Suppressor macrophage (primary cell): Measurements from ENCODE around the gene SART1.

Experiments
- DNase-seq, 4 experiments: peaks; one replicate each; pipeline ENCODE4 v3.0.0-alpha.2; 2020 to 2022
- total RNA-seq, 17 experiments: gene quantifications; one replicate each; lab custom pipeline; 2026; ENCODE audit warnings: mixed read lengths in 6 of 17, inconsistent platforms in 3 of 17; lab: John Stamatoyannopoulos, UW

SART1 gene, protein sequence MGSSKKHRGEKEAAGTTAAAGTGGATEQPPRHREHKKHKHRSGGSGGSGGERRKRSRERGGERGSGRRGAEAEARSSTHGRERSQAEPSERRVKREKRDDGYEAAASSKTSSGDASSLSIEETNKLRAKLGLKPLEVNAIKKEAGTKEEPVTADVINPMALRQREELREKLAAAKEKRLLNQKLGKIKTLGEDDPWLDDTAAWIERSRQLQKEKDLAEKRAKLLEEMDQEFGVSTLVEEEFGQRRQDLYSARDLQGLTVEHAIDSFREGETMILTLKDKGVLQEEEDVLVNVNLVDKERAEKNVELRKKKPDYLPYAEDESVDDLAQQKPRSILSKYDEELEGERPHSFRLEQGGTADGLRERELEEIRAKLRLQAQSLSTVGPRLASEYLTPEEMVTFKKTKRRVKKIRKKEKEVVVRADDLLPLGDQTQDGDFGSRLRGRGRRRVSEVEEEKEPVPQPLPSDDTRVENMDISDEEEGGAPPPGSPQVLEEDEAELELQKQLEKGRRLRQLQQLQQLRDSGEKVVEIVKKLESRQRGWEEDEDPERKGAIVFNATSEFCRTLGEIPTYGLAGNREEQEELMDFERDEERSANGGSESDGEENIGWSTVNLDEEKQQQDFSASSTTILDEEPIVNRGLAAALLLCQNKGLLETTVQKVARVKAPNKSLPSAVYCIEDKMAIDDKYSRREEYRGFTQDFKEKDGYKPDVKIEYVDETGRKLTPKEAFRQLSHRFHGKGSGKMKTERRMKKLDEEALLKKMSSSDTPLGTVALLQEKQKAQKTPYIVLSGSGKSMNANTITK
- total RNA-seq, result 20.2 to 89.5 (median 42.0) reads per million in 17 experiments

DNA sequence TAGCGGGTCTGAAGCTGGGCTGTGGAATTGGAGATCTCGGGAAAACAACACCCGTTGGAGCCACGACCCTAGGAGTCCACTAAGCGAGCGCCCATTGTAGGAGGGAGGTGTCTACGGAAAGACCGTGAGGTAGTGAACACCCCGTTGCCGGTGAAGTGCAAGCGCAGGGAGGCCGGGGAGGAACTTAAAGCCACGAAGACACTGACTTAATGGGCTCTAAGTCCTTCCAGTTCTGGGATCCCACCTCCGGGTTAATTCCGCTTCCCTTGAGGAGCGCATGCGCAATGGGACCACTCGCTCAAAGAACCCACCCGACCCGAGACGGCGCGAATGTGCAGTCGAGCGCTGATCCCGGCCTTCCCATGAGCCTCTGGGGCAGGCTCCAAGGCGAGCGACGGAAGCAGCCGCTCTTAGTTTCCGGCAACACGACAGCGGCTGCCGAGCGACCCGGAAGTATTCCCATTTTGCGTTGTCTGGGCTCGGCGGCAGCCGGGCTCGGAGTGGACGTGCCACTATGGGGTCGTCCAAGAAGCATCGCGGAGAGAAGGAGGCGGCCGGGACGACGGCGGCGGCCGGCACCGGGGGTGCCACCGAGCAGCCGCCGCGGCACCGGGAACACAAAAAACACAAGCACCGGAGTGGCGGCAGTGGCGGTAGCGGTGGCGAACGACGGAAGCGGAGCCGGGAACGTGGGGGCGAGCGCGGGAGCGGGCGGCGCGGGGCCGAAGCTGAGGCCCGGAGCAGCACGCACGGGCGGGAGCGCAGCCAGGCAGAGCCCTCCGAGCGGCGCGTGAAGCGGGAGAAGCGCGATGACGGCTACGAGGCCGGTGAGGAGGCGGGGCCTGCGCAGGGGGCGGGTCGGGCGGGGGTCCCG is at the start of gene SART1:
TSS of gene SART1 (plus strand) at position 468 of the 874 bp plus-strand sequence. CDS start at position 515, 47 bp downstream.
- peak; percentile 98 to 99 (median 99) for DNase-seq

DNA sequence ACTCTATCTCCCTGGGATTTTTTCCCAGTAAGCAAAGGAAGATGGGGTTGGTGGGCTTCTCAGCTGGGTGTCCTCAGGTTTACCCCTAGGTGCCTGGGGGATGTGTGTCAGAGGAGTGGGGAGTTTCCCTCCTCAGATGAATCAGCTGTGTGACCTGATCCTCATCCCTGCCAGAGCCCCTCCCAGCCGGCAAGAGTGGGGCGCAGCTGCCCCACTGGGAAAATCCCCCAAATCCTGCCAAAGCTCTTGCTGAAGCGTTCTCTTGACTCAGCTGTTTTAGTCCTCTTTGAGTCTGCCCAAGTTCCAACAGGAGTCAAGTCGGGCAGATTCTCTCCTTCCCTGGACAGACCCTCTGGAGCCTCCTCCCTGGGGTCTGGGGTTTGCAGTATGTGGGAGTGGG is 48.7 kb upstream of the SART1 start:
- peak in 1 of 4 experiments; percentile 25 for DNase-seq

DNA sequence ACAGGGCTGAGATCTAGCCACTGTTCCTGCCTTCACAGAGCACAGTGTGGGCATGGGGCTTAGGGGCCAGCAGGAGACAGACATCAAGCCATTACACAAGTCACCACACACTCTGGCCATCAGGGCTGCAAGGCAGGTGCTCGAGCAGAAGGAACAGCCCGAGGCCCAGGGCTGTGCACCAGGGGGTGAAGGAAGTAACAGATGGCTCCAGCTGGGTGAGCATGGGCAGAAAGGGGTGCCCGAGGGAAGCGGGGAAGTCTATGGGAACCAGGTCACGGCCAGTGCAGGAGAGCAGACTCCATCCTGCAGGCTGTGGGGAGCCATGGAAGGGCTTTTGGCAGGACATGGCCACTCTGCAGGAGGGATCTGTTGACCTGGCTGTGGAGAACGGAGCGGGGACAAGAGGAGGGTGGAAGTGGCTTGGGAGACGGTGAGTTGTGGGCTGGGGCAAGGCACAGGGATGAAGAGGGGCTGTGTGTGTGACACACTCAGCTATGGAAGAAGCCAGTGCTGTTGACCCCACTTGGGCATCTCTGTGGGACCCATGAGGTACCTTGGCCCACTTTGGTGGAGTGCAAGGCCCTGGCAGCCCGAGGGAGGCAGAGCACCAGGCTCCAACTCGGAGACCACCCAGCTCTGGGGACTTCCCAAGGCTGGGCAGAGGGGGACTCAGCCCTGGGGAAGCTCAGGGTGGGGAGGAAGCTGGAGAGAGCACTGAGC is 46.3 kb upstream of the SART1 start:
- DNase-seq, result peak in 2 of 4 experiments; percentile 33 to 47

DNA sequence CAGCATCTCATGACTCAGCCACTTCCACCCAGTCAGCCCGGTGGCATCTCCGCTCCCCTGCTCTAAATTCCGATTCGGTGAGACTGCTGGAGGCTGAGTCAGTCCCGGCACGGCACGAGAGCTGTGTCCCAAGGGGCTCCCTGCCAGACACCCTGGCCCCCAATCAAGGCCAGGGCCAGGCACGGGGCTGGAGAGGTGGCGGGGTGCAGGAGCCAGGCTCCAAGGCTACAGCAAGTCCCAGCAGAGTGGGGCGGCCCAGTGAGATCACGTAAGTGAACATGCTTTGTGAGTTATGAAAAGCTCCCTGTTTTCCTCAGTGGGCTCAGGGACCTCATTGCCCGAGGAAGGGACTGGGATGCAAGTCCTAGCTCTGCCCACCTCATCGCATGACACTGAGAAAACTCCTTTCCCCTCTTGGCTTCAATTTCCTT is 45.7 kb upstream of the SART1 start:
- DNase-seq, result peak; percentile 50 to 78 (median 75)

DNA sequence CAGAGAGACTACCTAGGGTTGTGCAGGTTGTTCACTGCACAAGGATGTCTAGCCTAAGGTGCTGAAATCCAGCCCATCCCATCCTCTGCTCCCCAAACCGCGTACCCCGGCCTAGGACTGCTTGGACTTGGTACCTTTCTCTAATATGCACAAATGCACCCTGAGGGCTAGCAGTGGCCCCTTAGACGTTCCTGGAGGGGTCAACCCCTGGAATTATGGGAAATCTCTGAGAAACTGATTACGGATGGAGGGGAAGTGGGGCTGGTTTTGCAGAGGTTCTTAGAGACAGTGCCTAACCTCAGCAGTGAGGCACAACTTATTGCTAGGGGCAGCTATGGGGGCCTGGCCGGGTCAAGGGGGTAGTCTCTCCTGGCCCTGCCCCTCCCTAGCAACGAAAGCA is 45.1 kb upstream of the SART1 start:
- DNase-seq, result no peak

DNA sequence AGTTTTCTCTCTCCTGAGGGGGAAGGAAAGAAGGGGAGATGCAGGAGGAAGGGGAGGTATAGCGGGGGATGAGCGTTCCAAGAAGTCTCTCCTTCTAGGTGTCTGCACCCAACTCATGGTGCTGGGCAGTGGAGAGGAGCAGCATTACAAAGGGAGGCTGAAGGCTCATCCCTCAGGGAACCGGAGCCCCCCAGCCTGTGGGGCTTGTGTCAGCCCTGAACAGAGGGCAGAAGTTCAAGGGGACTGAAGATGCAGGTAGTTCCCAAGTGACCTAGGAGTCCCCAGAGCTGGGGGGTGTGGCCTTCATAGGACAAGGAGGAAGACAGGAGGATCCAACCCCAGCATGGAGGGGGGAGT is 44.5 kb upstream of the SART1 start:
- no peak for DNase-seq

DNA sequence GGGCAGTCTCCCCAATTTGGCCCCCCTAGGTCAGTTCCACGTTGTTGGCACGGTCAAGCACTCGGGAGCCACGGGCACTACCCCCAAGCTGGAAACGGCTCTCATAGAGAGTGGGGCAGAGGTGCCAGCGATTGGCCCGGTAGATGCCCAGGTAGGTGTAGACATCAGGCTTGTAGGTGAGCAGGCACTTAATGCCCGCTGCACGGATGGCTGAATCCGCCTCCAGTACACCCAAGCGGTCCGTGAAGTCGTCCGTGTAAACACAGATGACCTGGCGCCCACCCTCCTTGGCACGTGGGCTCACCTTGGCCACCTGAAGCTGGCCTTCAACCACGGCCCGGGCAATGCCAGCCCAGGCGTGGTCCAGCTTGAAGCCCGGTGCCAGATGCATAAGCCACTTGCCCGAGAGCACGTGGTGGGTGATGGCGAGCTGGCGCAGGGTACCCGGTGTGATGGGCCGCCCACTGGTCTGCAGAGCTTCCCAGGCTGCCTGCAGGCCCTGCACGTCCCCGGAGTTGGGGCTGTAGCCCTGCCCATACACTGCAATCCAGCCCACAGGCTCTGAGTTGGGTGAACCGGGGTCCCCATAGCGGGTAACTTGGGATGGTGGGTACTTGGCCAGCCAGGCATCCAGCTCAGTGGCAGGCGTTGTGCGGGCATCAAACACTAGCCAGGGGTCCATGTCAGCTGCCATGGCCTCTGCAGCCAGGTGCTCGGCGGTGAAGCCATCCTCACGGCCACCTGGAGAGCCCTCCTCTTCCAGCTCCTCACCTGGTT is 43.9 kb upstream of the SART1 start:
- no peak for DNase-seq

DNA sequence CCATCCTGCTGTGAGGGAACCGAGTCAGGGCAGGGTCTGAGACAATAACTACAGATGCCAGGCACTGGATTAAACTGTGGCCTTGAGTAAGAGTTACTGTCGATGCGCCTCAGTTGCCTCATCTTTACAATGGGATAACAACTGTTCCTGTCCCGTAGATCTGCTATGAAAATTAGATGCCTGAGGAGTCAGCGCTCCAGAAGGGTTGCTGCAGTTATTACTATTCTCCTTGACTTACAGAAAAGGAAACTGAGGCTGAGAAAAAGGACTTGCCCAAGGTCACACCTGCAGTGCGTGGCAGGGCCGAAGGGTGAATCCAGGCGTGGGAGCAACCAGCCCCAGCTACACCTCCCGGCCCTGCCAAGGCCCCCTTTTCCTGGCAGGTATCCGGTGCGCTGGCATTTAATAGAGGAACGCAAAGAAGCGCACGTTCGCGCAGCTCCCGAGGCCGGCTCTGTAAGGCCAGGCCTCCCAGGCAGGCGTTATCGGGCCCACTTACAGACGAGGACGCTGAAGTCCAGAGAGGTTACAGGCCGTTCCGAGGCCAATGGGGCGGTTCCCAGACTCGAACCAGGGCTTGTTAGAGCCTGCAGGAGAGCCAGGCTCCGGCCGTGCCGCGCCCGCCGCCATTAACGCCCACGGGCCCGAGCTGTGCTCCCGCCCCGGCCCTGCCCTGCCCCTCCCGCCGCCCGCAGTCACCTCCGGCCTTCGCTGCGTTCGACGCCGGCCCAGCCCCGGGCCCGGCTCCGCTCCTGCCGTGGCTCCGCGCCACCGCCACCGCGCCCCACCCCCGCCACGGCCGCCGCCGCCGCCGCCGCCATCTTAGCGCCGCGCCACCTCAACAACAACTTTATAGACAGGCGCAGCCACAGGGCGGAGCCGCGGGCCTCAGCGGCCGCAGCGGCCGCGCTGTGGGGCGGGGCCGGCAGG is 43.1 kb upstream of the SART1 start, which contains the start of gene C11orf68:
TSS of gene C11orf68 (minus strand) at position 852 of the 930 bp plus-strand sequence. CDS start at position 821, 31 bp downstream.
- no peak for DNase-seq

DNA sequence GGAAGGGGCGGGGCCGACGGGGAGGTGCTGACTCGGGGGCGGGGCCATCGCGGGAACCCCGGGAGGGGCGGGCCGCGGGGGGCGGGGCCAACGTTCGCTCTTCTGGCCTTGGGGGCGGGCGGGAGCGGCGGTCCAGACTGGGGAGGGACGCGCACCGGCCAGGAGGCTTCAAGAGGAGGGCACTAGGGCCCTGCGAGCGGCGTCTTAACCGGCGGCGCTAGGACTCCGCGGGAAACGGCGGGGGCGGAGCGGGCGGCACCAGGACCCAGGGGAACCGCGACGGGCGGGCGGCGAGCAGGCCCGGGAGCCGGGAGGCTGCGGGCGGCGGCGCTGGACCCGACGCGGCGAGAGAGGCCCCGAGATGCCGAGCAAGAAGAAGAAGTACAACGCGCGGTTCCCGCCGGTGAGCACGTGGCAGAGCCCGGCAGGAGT is 42.4 kb upstream of the SART1 start, which contains the start of gene DRAP1:
TSS of gene DRAP1 (plus strand) at position 286 of the 432 bp plus-strand sequence. CDS start at position 362, 76 bp downstream.
- DNase-seq, result peak; percentile 99 to 100 (median 100)

DNA sequence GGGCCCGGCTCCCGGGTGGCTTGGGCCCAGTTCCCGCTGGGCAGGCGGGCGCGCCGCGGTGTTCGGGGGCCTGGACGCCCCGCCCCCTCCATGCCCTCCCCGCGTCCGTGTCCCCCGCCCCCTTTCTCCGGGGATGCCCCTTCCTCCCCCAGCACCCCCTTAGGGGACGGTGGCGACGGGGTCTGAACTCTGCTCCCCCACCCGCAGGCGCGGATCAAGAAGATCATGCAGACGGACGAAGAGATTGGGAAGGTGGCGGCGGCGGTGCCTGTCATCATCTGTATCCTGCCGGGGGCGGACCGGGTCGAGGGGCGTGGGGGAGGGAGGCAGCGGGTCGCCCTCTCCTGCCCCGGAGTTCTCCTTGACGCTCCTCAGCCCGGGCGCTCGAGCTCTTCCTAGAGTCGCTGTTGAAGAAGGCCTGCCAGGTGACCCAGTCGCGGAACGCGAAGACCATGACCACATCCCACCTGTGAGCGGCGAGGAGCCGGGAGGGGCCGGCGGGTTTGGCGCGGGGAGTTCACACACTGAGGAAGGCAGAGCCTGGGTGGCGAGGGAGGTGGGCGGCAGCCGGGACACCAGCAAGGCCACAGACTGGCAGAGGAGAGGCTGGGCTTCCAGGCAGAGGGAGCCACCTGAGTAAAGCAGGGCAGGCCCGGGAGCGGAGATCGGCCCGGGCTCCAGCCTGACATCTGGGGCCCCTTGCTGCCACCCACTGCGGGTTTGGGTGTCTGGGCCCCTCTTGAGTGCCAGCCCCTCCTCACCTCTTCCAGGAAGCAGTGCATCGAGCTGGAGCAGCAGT is 41.8 kb upstream of the SART1 start:
- DNase-seq, result peak in 3 of 4 experiments; percentile 41 to 63 (median 48)

DNA sequence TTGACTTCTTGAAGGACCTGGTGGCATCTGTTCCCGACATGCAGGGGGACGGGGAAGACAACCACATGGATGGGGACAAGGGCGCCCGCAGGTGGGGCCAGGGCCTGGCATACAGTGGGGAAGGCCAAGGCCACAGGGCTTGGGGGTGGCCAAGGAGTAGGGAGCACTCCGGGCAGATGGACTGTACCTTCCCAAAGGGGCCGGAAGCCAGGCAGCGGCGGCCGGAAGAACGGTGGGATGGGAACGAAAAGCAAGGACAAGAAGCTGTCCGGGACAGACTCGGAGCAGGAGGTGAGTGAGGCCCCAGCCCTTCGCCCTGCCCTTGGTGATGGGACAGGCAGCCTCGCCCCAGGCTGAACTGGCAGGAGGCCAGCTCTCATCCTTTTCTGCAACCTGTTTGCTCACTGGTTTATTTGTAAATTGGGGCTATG is 41.1 kb upstream of the SART1 start:
- DNase-seq, result no peak

DNA sequence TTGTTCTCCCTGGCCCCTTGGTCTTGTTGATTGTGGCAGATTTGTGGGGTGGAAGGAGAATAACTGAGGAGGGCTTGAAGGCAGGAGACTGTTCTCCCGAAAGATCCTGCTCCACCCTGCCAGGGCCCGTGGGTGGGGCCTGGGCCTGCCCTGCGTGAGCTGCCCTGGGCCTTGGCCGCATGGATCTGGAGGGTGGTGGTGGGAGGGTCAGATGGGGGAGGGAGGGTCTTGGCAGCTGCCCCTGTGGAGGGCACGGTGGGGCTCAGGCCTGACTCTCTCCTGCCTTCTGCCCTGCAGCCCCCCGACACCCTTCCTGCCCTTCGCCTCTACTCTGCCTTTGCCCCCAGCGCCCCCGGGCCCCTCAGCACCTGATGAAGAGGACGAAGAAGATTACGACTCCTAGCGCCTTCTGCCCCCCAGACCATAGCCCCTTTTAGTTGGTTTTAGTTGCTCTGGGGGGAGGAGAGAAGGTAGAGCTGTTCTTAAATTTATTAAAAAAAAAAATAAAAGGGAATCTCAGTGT is 40.4 kb upstream of the SART1 start:
- no peak for DNase-seq

DNA sequence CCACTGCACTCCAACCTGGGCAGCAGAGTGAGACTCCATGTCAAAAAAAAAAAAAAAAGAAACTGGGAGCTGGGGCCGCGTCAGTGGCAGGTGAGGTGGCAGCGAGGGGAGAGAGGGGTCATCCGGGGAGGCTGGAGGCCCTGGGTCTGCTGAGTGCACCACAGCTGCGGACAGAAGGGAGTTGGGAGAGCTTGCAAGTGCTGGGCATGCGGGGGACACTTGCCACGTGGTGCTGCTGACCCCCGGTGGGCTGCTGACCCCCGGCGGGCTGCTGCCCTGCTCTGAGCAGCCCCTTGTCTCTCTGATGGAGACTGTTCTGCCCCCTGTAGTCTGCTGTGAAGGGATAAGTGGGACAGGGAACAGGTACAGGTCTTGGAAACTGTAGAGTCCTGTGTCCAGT is 39.7 kb upstream of the SART1 start:
- DNase-seq, result no peak

DNA sequence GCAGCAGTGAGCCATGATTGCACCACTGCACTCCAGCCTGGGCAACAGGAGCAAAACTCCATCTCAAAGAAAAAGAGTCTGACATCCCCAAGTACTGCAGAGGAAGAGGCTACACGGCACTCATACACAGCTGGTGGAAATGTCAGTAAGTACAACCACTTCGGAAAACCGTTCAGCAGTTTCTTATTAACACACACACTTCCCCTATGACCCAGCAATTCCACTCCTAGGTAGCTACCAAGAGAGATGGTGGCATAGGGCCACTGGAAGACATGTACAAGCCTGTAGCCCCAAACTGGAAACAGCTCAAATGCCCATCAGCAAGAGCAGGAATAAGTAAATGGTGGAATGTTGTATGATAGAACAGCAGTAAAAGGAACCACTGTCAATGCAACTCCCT is 39.0 kb upstream of the SART1 start:
- DNase-seq, result no peak

DNA sequence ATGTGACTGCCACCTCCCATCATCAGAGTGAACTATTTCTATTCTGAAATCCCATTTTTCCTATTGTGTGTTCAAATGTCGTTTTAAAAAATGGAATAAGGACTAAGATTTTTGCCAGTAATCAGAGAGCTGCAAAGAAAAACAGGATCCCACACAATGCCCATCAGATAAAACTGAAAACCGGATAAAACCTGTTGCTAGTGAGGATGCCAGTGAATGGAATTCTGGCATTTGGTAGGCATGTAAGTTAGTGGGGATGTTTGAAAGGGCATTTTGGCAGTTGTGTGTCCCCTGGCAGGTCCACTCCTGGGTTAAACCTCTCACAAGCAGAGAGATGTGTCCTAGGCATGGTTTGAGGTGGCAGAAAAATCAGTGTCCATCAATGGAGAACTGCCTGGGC is 36.1 kb upstream of the SART1 start:
- no peak for DNase-seq

DNA sequence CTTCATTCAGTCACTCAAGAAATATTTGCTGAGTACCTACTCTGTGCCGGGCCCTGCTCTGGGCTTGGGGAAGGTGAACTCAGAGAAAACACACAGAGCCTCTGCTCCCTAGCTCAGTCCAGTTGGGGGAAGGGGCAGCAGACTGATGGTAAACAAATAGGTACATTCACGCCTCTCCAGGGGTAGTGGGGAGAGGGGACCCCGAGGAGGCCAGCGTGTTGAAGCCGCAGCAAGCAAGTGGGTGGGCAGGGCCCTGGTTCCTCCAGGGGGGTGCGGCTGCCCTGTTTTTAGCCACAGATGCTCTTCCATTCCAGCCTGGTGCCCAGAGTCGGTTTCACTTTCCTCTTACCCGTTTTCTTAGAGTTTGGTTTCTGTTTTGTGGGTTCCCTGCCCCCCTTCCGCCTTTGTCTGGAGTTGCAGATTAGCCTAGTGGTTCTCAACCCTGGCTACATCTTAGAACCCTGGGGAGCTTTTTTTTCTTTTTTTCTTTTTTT is 33.6 kb upstream of the SART1 start:
- peak; percentile 62 to 80 (median 76) for DNase-seq

DNA sequence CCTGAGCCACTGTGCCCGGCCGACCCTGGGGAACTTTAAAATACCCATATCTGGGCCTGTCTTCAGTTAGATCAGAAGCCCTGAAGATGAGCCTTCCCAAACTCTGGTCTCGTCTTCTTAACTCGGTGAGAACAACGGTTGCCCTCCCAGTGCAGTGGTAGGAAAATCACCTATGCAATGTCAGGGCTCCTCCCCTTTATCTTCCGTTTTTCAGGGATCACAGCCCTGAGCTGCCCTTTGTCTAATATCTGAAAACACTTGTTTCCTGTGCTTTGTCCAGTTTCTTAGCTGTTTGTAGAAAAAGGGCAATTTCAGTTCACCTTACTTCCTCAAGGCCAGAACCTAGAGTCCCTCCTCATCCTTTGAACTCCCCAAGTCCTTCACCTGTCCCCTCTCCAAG is 32.9 kb upstream of the SART1 start:
- DNase-seq, result no peak
